Natural killer cell (primary cell): Measurements from ENCODE around the gene PRTN3. TPM values are rescaled to one million over a fixed set of nuclear protein-coding genes. Genes with fewer than 3 reads are reported as not detected.

Source experiments
- ATAC-seq, 3 donors: fragments of 150-1000 bp in 2 of 3; fragments of 200-7000 bp in 1 of 3; cut with Tn5 transposase; 1 replicate in 1 of 3; 2 replicates in 2 of 3; pipeline ENCODE4 v1.10.0; 2021; ENCODE audit warnings: mild to moderate bottlenecking in 2 of 3, moderate library complexity in 2 of 3
- DNase-seq, 2 donors: peaks; one replicate each; pipeline versions ENCODE4 v3.0.0 to v3.0.0-alpha.2; 2013 to 2021; ENCODE audit warnings: mixed read lengths in 1 of 2
- H3K27ac ChIP-seq: one replicate; pipeline ENCODE4 v1.5.1; 2013; ENCODE audit warnings: mild to moderate bottlenecking, low read length
- H3K27me3 ChIP-seq: one replicate; pipeline ENCODE4 v1.6.1; 2013; ENCODE audit warnings: low read length; ENCODE audit not compliant: control insufficient read depth, insufficient read depth
- H3K36me3 ChIP-seq: one replicate; pipeline ENCODE4 v1.6.1; 2013; ENCODE audit warnings: low read length; ENCODE audit not compliant: control insufficient read depth, insufficient read depth
- H3K4me1 ChIP-seq: one replicate; pipeline ENCODE4 v1.6.1; 2013; ENCODE audit warnings: low read length; ENCODE audit not compliant: control insufficient read depth, insufficient read depth
- H3K4me3 ChIP-seq: one replicate; pipeline ENCODE4 v1.5.1; 2013; ENCODE audit warnings: low read length
- H3K9me3 ChIP-seq: one replicate; pipeline ENCODE4 v1.6.1; 2013; ENCODE audit warnings: low read length; ENCODE audit not compliant: control insufficient read depth, insufficient read depth
- H3K27ac Mint-ChIP-seq, 2 donors: one replicate each; pipeline ENCODE4 v1.8.0; 2022; ENCODE audit warnings: mild to moderate bottlenecking in 2 of 2, mixed read lengths in 2 of 2, moderate library complexity in 1 of 2
- H3K27me3 Mint-ChIP-seq, 2 donors: one replicate each; pipeline ENCODE4 v1.8.0; 2022; ENCODE audit warnings: low read depth in 2 of 2, mixed read lengths in 2 of 2
- H3K36me3 Mint-ChIP-seq: one replicate; pipeline ENCODE4 v1.8.0; 2022; ENCODE audit warnings: mixed read lengths
- H3K4me1 Mint-ChIP-seq, 2 donors: one replicate each; pipeline ENCODE4 v1.8.0; 2022; ENCODE audit warnings: mixed read lengths in 2 of 2
- H3K4me3 Mint-ChIP-seq: one replicate; pipeline ENCODE4 v1.8.0; 2022; ENCODE audit warnings: mild to moderate bottlenecking, moderate library complexity, mixed read lengths
- H3K9me3 Mint-ChIP-seq, 2 donors: one replicate each; pipeline ENCODE4 v1.8.0; 2022; ENCODE audit warnings: mixed read lengths in 2 of 2
- CTCF ChIP-seq: fragments of 200-600 bp; IDR thresholded peaks from one replicate; pipeline ENCODE4 v1.8.0; 2022; ENCODE audit warnings: antibody characterized with exemption
- WGBS: methylation state at CpG from one replicate; pipeline ENCODE4 v1.1.7; 2013; ENCODE audit warnings: missing lambda C conversion rate; ENCODE audit not compliant: insufficient coverage; 5-methylcytosine and 5-hydroxymethylcytosine counted together
- intact Hi-C: fragments of 100-400 bp; cut with micrococcal nuclease; formaldehyde crosslinking; loops from one replicate; pipeline ENCODE4 v1.14.2; 2022
- total RNA-seq, 4 donors: library from RNA; stranded (reverse); fragments of 120-200 nt in 1 of 4; gene quantifications; one replicate each; pipeline versions ENCODE4 v1.2.3 to v1.2.4, GENCODE V29; 2013 to 2022

The PRTN3 gene
- total RNA-seq, 3 donors from 2014 or later (not counting 1 experiment from before 2014, with no cell fraction given), result 0.36 to 0.73 TPM; not detected in 1

GRCh38 chr19:858868-859843 is 18.4 kb downstream of the PRTN3 start, which contains the start of gene CFD:
Gene CFD (plus strand): TSS chr19:859664. CDS start chr19:859690, 26 bp downstream.
- DNase-seq (no peak), ATAC-seq (peak in 1 of 3 donors; percentile 29)
- Mint-ChIP-seq H3K27me3 (peaks cover 7 to 15% of the 10 kb centered on the region in 2 donors), H3K27ac (no peak within 1 kb of the TSS), H3K4me3 (peak within 1 kb of the TSS; percentile 28), H3K36me3 (no peaks in the 10 kb centered on the region), H3K4me1 (peaks cover 12 to 21% of the 10 kb centered on the region in 2 donors), H3K9me3 (no peaks in the 10 kb centered on the region)
- TF ChIP-seq CTCF, result no peak
- Histone ChIP-seq H3K27ac (no peak within 1 kb of the TSS), H3K4me3 (no peak within 1 kb of the TSS), H3K36me3 (no peaks in the 10 kb centered on the region), H3K9me3 (no peaks in the 10 kb centered on the region), H3K27me3 (peaks cover 7% of the 10 kb centered on the region), H3K4me1 (peaks cover 40% of the 10 kb centered on the region)
- intact Hi-C loops, result no loop called here
- WGBS, result 25% methylated on average over 22 of the region's 24 CpGs

GRCh38 chr19:861141-861755 is 20.4 kb downstream of the PRTN3 start:
- Mint-ChIP-seq H3K4me3 (no peak overlapping the region), H3K36me3 (no peaks in the 10 kb centered on the region), H3K9me3 (no peaks in the 10 kb centered on the region), H3K27ac (no peak overlapping the region), H3K27me3 (peaks cover 7 to 15% of the 10 kb centered on the region in 2 donors), H3K4me1 (peaks cover 12 to 21% of the 10 kb centered on the region in 2 donors)
- intact Hi-C loops, result loop anchor here (5.0 kb wide), 1 partner anchor 121 kb away; the partner anchor contains the start of gene WDR18
- H3K4me1 ChIP-seq, result peaks cover 43% of the 10 kb centered on the region
- 67% methylated on average over 34 of the region's 35 CpGs for WGBS
- DNase-seq, result no peak
- no peak overlapping the region for H3K27ac ChIP-seq
- ATAC-seq, result no peak
- no peaks in the 10 kb centered on the region for H3K36me3 ChIP-seq
- H3K4me3 ChIP-seq, result no peak overlapping the region
- H3K9me3 ChIP-seq, result no peaks in the 10 kb centered on the region
- H3K27me3 ChIP-seq, result peaks cover 7% of the 10 kb centered on the region
- TF ChIP-seq CTCF, result no peak

DNA sequence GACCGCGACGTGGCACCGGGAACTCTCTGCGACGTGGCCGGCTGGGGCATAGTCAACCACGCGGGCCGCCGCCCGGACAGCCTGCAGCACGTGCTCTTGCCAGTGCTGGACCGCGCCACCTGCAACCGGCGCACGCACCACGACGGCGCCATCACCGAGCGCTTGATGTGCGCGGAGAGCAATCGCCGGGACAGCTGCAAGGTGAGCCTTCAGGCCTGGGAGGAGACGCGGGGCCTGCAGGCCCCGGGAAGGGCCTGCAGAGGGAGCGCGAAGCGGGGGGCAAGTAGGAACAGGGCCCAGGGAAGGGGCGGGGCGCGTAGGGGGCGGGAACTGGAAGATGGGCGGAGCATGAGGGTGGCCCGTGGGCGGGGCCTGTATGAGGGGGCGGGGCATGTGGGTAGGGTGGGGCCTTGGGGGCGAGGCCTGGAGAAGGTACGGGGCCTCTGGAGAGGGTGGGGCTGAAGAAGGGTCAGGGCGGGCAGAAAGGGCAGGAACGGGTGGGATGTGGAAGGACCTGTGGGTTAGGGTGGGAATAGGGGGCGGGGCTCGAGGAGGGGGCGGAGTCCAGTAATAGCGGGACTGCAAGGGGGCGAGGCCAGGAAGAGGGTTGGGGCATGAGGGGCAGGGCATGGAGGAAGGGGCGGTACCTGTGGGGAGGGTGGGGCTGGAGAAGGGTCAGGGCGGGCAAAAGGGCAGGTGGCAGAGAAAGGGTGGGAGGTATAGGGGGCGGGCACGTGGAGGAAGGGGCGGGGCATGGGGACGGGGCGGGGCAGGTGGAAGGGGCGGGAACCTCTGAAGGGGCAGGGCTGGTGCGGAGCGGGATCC is 21.2 kb downstream of the PRTN3 start:
- Histone ChIP-seq H3K4me1 (peaks cover 43% of the 10 kb centered on the region), H3K27ac (no peak overlapping the region), H3K36me3 (no peaks in the 10 kb centered on the region), H3K4me3 (no peak overlapping the region), H3K9me3 (no peaks in the 10 kb centered on the region), H3K27me3 (peaks cover 7% of the 10 kb centered on the region)
- 26% methylated on average over 60 of the region's 60 CpGs for WGBS
- peak; percentile 47 to 67 (median 57) for ATAC-seq
- peaks cover 7 to 15% of the 10 kb centered on the region in 2 donors for H3K27me3 Mint-ChIP-seq
- H3K4me3 Mint-ChIP-seq, result peak overlapping the region; percentile 28
- H3K9me3 Mint-ChIP-seq, result no peaks in the 10 kb centered on the region
- TF ChIP-seq CTCF, result no peak
- H3K36me3 Mint-ChIP-seq, result no peaks in the 10 kb centered on the region
- DNase-seq, result peak; percentile 53 to 78
- intact Hi-C loops, result loop anchor here (5.0 kb wide), 1 partner anchor 120 kb away; the partner anchor contains the start of gene WDR18
- H3K27ac Mint-ChIP-seq, result peak overlapping the region in 1 of 2 donors; percentile 81
- H3K4me1 Mint-ChIP-seq, result peaks cover 12 to 21% of the 10 kb centered on the region in 2 donors
